ENCODE results near the gene CLIP1. TPM values are rescaled to one million over a fixed set of nuclear protein-coding genes. Genes with fewer than 3 reads are reported as not detected.
A peak's percentile ranks its signal among the peaks of the same experiment; 100 is the strongest.
"Not testable (repeated sequence)": the region's sequence is repeated elsewhere in the genome, so short reads cannot be mapped to it uniquely, and the experiment has no call there.

The CLIP1 gene
- total RNA-seq, 1 donor from 2014 or later, result 50.8 TPM

DNA sequence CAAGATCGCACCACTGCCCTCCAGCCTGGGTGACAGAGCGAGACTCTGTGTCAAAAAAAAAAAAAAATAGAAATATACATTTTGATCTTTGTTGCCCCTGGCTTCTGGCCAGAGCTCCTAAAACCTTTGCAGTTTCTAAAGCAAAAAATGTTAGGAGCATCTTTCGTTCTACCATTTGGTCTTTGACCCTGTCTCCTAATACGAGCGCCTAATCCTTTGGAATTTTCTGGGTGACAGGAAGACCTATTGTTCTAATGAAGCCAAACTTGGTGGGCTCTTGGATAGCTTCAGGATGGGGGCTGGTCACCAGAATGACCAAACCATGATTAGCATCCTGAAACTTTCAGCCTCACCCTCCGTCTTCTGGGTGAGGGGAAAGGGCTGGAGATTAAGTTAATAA is 32.3 kb upstream of the CLIP1 start:
- DNase-seq (ENCODE audit: low spot score), result peak; percentile 49
- Histone ChIP-seq H3K9me3 (ENCODE audit: low read depth) (no peaks in the 10 kb centered on the region), H3K36me3 (no peaks in the 10 kb centered on the region), H3K4me1 (peaks cover 6% of the 10 kb centered on the region), H3K27me3 (no peaks in the 10 kb centered on the region), H3F3A (ENCODE audit: low read depth) (peaks cover 3% of the 10 kb centered on the region), H3K27ac (peak overlapping the region; percentile 37), H2AFZ (replicated peaks) (no peak overlapping the region), H4K20me1 (ENCODE audit: low read depth) (no peaks in the 10 kb centered on the region), H3K4me3 (no peak overlapping the region), H3K4me2 (no peak overlapping the region), H3K79me2 (ENCODE audit: low read depth) (no peaks in the 10 kb centered on the region), H3K9ac (no peak overlapping the region)
- Mint-ChIP-seq H3K36me3 (no peaks in the 10 kb centered on the region), H3K27ac (no peak overlapping the region), H3K4me1 (peaks cover 15% of the 10 kb centered on the region), H3K27me3 (ENCODE audit: insufficient read depth, low read depth) (no peaks in the 10 kb centered on the region), H3K4me3 (no peak overlapping the region), H3K9me3 (no peaks in the 10 kb centered on the region)
- no peak for TF ChIP-seq EZH2 (IDR thresholded peaks at IDR 0.05)
- TF ChIP-seq, protein P1, sequence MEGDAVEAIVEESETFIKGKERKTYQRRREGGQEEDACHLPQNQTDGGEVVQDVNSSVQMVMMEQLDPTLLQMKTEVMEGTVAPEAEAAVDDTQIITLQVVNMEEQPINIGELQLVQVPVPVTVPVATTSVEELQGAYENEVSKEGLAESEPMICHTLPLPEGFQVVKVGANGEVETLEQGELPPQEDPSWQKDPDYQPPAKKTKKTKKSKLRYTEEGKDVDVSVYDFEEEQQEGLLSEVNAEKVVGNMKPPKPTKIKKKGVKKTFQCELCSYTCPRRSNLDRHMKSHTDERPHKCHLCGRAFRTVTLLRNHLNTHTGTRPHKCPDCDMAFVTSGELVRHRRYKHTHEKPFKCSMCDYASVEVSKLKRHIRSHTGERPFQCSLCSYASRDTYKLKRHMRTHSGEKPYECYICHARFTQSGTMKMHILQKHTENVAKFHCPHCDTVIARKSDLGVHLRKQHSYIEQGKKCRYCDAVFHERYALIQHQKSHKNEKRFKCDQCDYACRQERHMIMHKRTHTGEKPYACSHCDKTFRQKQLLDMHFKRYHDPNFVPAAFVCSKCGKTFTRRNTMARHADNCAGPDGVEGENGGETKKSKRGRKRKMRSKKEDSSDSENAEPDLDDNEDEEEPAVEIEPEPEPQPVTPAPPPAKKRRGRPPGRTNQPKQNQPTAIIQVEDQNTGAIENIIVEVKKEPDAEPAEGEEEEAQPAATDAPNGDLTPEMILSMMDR (IDR thresholded peaks at IDR 0.05), result no peak
- TF ChIP-seq EZH2phosphoT487 (IDR thresholded peaks at IDR 0.05), result no peak

DNA sequence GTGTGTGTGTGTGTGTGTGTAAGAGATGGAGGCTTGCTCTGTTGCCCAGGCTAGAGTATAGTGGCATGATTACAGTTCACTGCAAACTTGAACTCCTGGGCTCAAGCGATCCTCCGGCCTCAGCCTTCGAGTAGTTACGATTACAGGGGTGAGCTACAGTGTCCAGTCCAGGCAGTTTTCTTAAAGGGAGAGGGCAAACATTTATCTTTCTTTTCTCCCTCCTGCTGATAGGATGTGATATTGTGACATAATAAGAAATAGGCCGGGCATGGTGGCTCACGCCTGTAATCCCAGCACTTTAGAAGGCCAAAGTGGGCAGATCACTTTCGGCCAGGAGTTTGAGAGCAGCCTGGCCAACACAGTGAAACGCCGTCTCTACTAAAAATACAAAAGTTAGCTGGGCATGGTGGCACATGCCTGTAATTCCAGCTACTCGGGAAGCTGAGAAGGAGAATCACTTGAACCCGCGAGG is 31.8 kb upstream of the CLIP1 start:
- Histone ChIP-seq H4K20me1 (ENCODE audit: low read depth) (no peaks in the 10 kb centered on the region), H3F3A (ENCODE audit: low read depth) (peaks cover 3% of the 10 kb centered on the region), H2AFZ (replicated peaks) (no peak overlapping the region), H3K9me3 (ENCODE audit: low read depth) (no peaks in the 10 kb centered on the region), H3K9ac (no peak overlapping the region), H3K27me3 (no peaks in the 10 kb centered on the region), H3K36me3 (no peaks in the 10 kb centered on the region), H3K4me1 (peaks cover 6% of the 10 kb centered on the region), H3K4me2 (no peak overlapping the region), H3K4me3 (no peak overlapping the region), H3K27ac (peak overlapping the region; percentile 37), H3K79me2 (ENCODE audit: low read depth) (no peaks in the 10 kb centered on the region)
- Mint-ChIP-seq H3K4me3 (no peak overlapping the region), H3K36me3 (no peaks in the 10 kb centered on the region), H3K27ac (no peak overlapping the region), H3K4me1 (peaks cover 15% of the 10 kb centered on the region), H3K27me3 (ENCODE audit: insufficient read depth, low read depth) (no peaks in the 10 kb centered on the region), H3K9me3 (no peaks in the 10 kb centered on the region)
- TF ChIP-seq, protein P1 (IDR thresholded peaks at IDR 0.05), result no peak
- TF ChIP-seq EZH2phosphoT487 (IDR thresholded peaks at IDR 0.05) (no peak), EZH2 (IDR thresholded peaks at IDR 0.05) (no peak)
- DNase-seq (ENCODE audit: low spot score), result no peak

DNA sequence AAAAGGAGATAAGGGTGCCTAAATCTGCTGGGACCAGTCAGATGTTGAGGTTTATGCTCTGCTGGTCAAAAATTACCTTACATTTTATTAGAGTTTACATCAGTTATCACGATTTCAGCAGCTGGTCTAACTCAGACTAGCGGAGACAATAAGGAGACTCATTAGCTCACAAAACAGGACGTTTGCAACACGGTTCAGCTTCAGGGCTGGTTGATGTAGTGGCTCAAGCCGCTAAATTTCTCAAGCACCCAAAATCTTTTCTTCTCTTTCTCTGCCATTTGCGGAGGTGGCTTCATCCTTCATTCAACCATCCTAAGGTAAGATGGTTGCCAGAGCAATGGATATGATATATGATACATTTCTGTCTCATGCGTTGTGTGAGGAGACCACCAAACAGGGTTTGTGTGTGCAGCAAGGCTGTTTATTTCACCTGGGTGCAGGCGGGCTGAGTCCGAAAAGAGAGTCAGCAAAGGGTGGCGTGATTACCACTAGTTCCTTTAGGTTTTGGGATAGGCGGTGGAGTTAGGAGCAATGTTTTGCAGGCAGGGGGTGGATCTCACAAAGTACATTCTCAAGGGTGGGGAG is 30.3 kb upstream of the CLIP1 start:
- H3K4me1 Mint-ChIP-seq, result peaks cover 15% of the 10 kb centered on the region
- peak overlapping the region; percentile 39 for H3K27ac Mint-ChIP-seq
- Histone ChIP-seq H3K4me1 (peaks cover 6% of the 10 kb centered on the region), H3K4me3 (no peak overlapping the region), H3K27me3 (no peaks in the 10 kb centered on the region), H3K9ac (no peak overlapping the region), H3K9me3 (ENCODE audit: low read depth) (no peaks in the 10 kb centered on the region), H3K27ac (no peak overlapping the region), H4K20me1 (ENCODE audit: low read depth) (no peaks in the 10 kb centered on the region), H3K36me3 (no peaks in the 10 kb centered on the region), H3K79me2 (ENCODE audit: low read depth) (no peaks in the 10 kb centered on the region), H3F3A (ENCODE audit: low read depth) (peaks cover 3% of the 10 kb centered on the region), H3K4me2 (no peak overlapping the region), H2AFZ (replicated peaks) (peak overlapping the region; percentile 96)
- H3K27me3 Mint-ChIP-seq (ENCODE audit: insufficient read depth, low read depth), result no peaks in the 10 kb centered on the region
- TF ChIP-seq EZH2phosphoT487 (IDR thresholded peaks at IDR 0.05), result no peak
- H3K4me3 Mint-ChIP-seq, result no peak overlapping the region
- H3K9me3 Mint-ChIP-seq, result no peaks in the 10 kb centered on the region
- no peaks in the 10 kb centered on the region for H3K36me3 Mint-ChIP-seq
- DNase-seq (ENCODE audit: low spot score), result no peak

DNA sequence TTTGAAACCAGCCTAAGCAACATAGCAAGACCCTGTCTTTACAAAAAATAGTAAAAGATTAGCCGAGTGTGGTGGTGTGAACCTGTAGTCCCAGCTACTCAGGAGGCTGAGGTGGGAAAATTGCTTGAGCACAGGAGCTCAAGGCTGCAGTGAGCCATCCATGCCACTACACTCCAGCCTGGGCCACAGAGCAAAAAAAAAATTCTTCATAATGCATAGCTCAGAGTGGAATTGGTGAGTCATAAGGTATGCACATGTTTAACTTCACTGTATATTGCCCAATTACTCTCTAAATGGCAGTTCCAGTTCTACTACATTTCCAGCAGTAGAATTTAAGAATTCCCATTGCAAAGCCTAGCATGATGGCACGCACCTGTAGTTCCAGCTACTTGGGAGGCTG is 26.8 kb upstream of the CLIP1 start:
- H3F3A ChIP-seq (ENCODE audit: low read depth), result peaks cover under 1% of the 10 kb centered on the region
- H3K27me3 ChIP-seq, result no peaks in the 10 kb centered on the region
- no peak overlapping the region for H3K27ac ChIP-seq
- Mint-ChIP-seq H3K27ac (no peak overlapping the region), H3K36me3 (no peaks in the 10 kb centered on the region), H3K9me3 (no peaks in the 10 kb centered on the region), H3K4me1 (peaks cover 9% of the 10 kb centered on the region), H3K4me3 (no peak overlapping the region), H3K27me3 (ENCODE audit: insufficient read depth, low read depth) (no peaks in the 10 kb centered on the region)
- no peak overlapping the region for H3K4me3 ChIP-seq
- TF ChIP-seq, protein P1 (IDR thresholded peaks at IDR 0.05), result no peak
- TF ChIP-seq EZH2phosphoT487 (IDR thresholded peaks at IDR 0.05) (no peak), EZH2 (IDR thresholded peaks at IDR 0.05) (no peak)
- H4K20me1 ChIP-seq (ENCODE audit: low read depth), result no peaks in the 10 kb centered on the region
- H3K79me2 ChIP-seq (ENCODE audit: low read depth), result no peaks in the 10 kb centered on the region
- no peaks in the 10 kb centered on the region for H3K36me3 ChIP-seq
- no peak overlapping the region for H3K4me2 ChIP-seq
- H2AFZ ChIP-seq (replicated peaks), result no peak overlapping the region
- H3K9me3 ChIP-seq (ENCODE audit: low read depth), result no peaks in the 10 kb centered on the region
- DNase-seq (ENCODE audit: low spot score), result no peak
- peaks cover under 1% of the 10 kb centered on the region for H3K4me1 ChIP-seq
- H3K9ac ChIP-seq, result no peak overlapping the region

DNA sequence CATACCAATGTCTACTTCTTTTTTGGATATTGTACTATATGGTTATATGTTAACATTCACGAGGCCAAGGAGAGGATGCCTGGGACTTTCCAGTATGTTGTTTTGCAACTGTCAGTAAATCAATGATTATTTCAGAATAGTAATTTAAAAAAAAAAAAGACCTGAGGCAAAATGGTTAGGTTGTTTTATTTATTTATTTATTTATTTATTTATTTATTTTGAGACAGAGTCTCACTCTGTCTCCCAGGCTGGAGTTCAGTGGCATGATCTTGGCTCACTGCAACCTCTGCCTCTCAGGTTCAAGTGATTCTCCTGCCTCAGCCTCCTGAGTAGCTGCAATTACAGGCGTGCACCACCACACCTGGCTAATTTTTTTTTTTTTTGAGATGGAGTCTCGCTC is 25.4 kb upstream of the CLIP1 start:
- H3K4me3 ChIP-seq; H3K9me3 ChIP-seq (ENCODE audit: low read depth); H2AFZ ChIP-seq (replicated peaks); H3K27ac Mint-ChIP-seq; H4K20me1 ChIP-seq (ENCODE audit: low read depth); H3K36me3 ChIP-seq; DNase-seq (ENCODE audit: low spot score); H3K9ac ChIP-seq; H3K9me3 Mint-ChIP-seq; H3K4me1 Mint-ChIP-seq; H3K4me3 Mint-ChIP-seq; H3K4me2 ChIP-seq; H3K27ac ChIP-seq; H3K36me3 Mint-ChIP-seq; H3K79me2 ChIP-seq (ENCODE audit: low read depth); H3K27me3 ChIP-seq; H3F3A ChIP-seq (ENCODE audit: low read depth); H3K4me1 ChIP-seq; H3K27me3 Mint-ChIP-seq (ENCODE audit: insufficient read depth, low read depth): not testable (repeated sequence)

DNA sequence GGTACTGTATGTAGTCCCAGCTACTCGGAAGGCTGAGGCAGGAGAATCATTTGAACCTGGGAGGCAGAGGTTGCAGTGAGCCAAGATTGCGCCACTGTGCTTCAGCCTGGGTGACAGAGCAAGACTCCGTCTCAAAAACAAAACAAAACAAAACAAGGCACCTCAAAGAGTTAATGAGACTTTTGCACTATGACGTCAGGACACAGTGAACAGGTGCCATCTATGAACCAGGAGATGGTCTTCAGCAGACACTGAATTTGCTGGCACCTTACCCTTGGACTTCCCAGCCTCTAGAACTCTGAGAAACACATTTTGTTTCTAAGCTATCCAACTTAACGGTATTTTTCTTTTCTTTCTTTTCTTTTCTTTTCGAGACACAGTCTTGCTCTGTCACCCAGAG is 23.9 kb upstream of the CLIP1 start:
- not testable (repeated sequence) for H3K36me3 Mint-ChIP-seq; H3K27ac Mint-ChIP-seq; H3K4me3 ChIP-seq; H3K9me3 Mint-ChIP-seq; H3K9ac ChIP-seq; H3K27me3 Mint-ChIP-seq (ENCODE audit: insufficient read depth, low read depth); H3K4me2 ChIP-seq; DNase-seq (ENCODE audit: low spot score); H3F3A ChIP-seq (ENCODE audit: low read depth); H3K4me1 ChIP-seq; H2AFZ ChIP-seq (replicated peaks); H3K4me3 Mint-ChIP-seq; H4K20me1 ChIP-seq (ENCODE audit: low read depth); H3K79me2 ChIP-seq (ENCODE audit: low read depth); H3K4me1 Mint-ChIP-seq; H3K36me3 ChIP-seq; H3K9me3 ChIP-seq (ENCODE audit: low read depth); H3K27me3 ChIP-seq; H3K27ac ChIP-seq

Measured in neural progenitor cell (in vitro differentiated cells).